ENCODE results near the gene HAX1. TPM values are rescaled to one million over a fixed set of nuclear protein-coding genes. Genes with fewer than 3 reads are reported as not detected.
"Not testable (repeated sequence)": the region's sequence is repeated elsewhere in the genome, so short reads cannot be mapped to it uniquely, and the experiment has no call there.

The HAX1 gene
- total RNA-seq, 1 donor from 2014 or later, result 79.1 TPM

- no peak for DNase-seq
- no peaks in the 10 kb centered on the region for H3K4me1 Mint-ChIP-seq (ENCODE audit: low read depth, unreplicated experiment)
- no peak for TF ChIP-seq CTCF (IDR thresholded peaks at IDR 0.05; ENCODE audit: partially characterized antibody, unreplicated experiment)
- H3K27me3 Mint-ChIP-seq (ENCODE audit: unreplicated experiment), result peaks cover 10% of the 10 kb centered on the region
- no peak overlapping the region for H3K4me3 Mint-ChIP-seq (ENCODE audit: unreplicated experiment)
- H3K27ac Mint-ChIP-seq (ENCODE audit: unreplicated experiment), result no peak overlapping the region
- peaks cover 3% of the 10 kb centered on the region for H3K9me3 Mint-ChIP-seq (ENCODE audit: unreplicated experiment)
- H3K36me3 Mint-ChIP-seq (ENCODE audit: unreplicated experiment), result peaks cover 10% of the 10 kb centered on the region
These were observed 40.6 kb downstream of the HAX1 start for GRCh38 chr1:154313066-154313356.

DNA sequence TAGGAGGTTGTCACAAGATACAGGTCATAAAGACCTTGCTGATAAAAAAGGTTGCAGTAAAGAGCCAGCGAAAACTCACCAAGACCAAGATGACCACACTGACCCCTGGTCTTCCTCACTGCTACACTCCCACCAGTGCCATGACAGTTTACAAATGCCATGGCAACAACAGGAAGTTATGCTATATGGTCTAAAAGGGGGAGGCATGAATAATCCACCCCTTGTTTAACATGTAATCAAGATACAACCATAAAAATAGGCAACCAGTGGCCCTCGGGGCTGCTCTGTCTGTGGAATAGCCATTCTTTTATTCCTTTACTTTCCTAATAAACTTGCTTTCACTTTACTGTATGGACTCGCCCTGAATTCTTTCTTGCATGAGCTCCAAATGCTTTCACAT, 41.8 kb downstream of the HAX1 start:
- not testable (repeated sequence) for H3K27ac Mint-ChIP-seq (ENCODE audit: unreplicated experiment); H3K36me3 Mint-ChIP-seq (ENCODE audit: unreplicated experiment); H3K4me1 Mint-ChIP-seq (ENCODE audit: low read depth, unreplicated experiment); H3K9me3 Mint-ChIP-seq (ENCODE audit: unreplicated experiment); H3K4me3 Mint-ChIP-seq (ENCODE audit: unreplicated experiment); DNase-seq
- peaks cover 12% of the 10 kb centered on the region for H3K27me3 Mint-ChIP-seq (ENCODE audit: unreplicated experiment)

DNA sequence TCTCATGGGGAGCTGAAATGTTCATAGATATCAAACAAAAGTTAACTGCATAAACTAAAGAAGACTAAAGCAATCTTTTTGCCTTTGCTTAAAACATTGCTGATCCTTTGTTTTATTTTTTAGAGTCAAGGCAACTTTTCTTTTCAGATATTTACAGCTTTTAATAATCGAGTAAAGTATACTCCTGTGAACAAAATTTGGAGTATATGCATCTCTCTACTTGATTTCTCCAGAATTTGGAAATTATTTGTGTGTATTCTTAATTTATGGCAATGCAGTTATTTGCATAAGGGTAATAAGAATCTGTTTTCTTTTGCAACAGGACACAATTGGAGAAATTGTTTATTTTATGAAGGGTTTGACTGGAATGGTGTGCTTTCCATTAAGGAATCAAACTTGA, 44.3 kb downstream of the HAX1 start:
- Mint-ChIP-seq H3K36me3 (ENCODE audit: unreplicated experiment) (peaks cover 6% of the 10 kb centered on the region), H3K4me3 (ENCODE audit: unreplicated experiment) (no peak overlapping the region), H3K27me3 (ENCODE audit: unreplicated experiment) (peaks cover 14% of the 10 kb centered on the region), H3K4me1 (ENCODE audit: low read depth, unreplicated experiment) (no peaks in the 10 kb centered on the region), H3K9me3 (ENCODE audit: unreplicated experiment) (peaks cover 5% of the 10 kb centered on the region), H3K27ac (ENCODE audit: unreplicated experiment) (no peak overlapping the region)
- no peak for TF ChIP-seq CTCF (IDR thresholded peaks at IDR 0.05; ENCODE audit: partially characterized antibody, unreplicated experiment)
- DNase-seq, result no peak

GRCh38 chr1:154318386-154318785, 46.0 kb downstream of the HAX1 start:
- no peak overlapping the region for H3K27ac Mint-ChIP-seq (ENCODE audit: unreplicated experiment)
- no peak overlapping the region for H3K4me3 Mint-ChIP-seq (ENCODE audit: unreplicated experiment)
- DNase-seq, result no peak
- H3K36me3 Mint-ChIP-seq (ENCODE audit: unreplicated experiment), result peaks cover 6% of the 10 kb centered on the region
- no peaks in the 10 kb centered on the region for H3K4me1 Mint-ChIP-seq (ENCODE audit: low read depth, unreplicated experiment)
- H3K9me3 Mint-ChIP-seq (ENCODE audit: unreplicated experiment), result peaks cover 4% of the 10 kb centered on the region
- peaks cover 10% of the 10 kb centered on the region for H3K27me3 Mint-ChIP-seq (ENCODE audit: unreplicated experiment)
- no peak for TF ChIP-seq CTCF (IDR thresholded peaks at IDR 0.05; ENCODE audit: partially characterized antibody, unreplicated experiment)

- H3K4me1 Mint-ChIP-seq (ENCODE audit: low read depth, unreplicated experiment), result no peaks in the 10 kb centered on the region
- peaks cover 6% of the 10 kb centered on the region for H3K36me3 Mint-ChIP-seq (ENCODE audit: unreplicated experiment)
- H3K27ac Mint-ChIP-seq (ENCODE audit: unreplicated experiment), result no peak within 1 kb of the TSS
- peaks cover 13% of the 10 kb centered on the region for H3K27me3 Mint-ChIP-seq (ENCODE audit: unreplicated experiment)
- DNase-seq, result no peak
- no peak for TF ChIP-seq CTCF (IDR thresholded peaks at IDR 0.05; ENCODE audit: partially characterized antibody, unreplicated experiment)
- H3K9me3 Mint-ChIP-seq (ENCODE audit: unreplicated experiment), result peaks cover 4% of the 10 kb centered on the region
- H3K4me3 Mint-ChIP-seq (ENCODE audit: unreplicated experiment), result peak within 1 kb of the TSS; percentile 14
These were observed 48.6 kb downstream of the HAX1 start, which contains the start of gene AQP10 for GRCh38 chr1:154320882-154321608. TSS of gene AQP10 (plus strand) at chr1:154321093. CDS start at chr1:154321156, 63 bp downstream.

DNA sequence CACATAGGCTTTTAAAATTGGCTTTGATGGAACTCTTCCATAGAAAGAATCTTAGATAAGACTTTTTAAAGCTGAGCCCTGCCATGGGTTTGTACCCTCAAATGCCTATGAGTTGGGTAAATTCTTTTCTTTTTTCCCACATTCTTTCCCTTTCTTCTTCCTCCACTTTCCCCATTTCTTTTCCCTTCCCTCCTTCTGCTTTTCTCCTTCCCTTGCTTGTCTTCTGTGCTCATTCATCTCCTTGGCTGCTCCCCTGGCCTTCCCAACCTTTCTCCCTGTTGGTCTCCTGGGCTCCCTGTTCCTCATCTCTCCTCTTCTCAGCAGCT, 49.1 kb downstream of the HAX1 start:
- H3K36me3 Mint-ChIP-seq (ENCODE audit: unreplicated experiment); DNase-seq; H3K27ac Mint-ChIP-seq (ENCODE audit: unreplicated experiment); H3K9me3 Mint-ChIP-seq (ENCODE audit: unreplicated experiment); H3K4me3 Mint-ChIP-seq (ENCODE audit: unreplicated experiment); H3K4me1 Mint-ChIP-seq (ENCODE audit: low read depth, unreplicated experiment): not testable (repeated sequence)
- H3K27me3 Mint-ChIP-seq (ENCODE audit: unreplicated experiment), result peaks cover 13% of the 10 kb centered on the region
